Esophagus squamous epithelium (tissue), 5 donors: ENCODE results near the gene IL20. TPM values are rescaled to one million over a fixed set of nuclear protein-coding genes. Genes with fewer than 3 reads are reported as not detected.

Source experiments
- DNase-seq: peaks from one replicate; lab custom pipeline; 2025; lab: John Stamatoyannopoulos, UW
- H3K27ac ChIP-seq, 4 donors: fragments of 200-600 bp; sonication (generic); one replicate each; pipeline ENCODE4 v1.5.1; 2016 to 2019; ENCODE audit warnings: mild to moderate bottlenecking in 1 of 4
- H3K27me3 ChIP-seq, 4 donors: fragments of 200-600 bp; sonication (generic); 1 replicate in 3 of 4; 2 replicates in 1 of 4; pipeline versions ENCODE4 v1.5.1 to v1.6.0; 2017 to 2021; ENCODE audit warnings: antibody characterized with exemption in 1 of 4
- H3K36me3 ChIP-seq, 3 donors: fragments of 200-600 bp; sonication (generic); one replicate each; pipeline ENCODE4 v1.5.1; 2016 to 2019
- H3K4me1 ChIP-seq, 3 donors: fragments of 200-600 bp; sonication (generic); one replicate each; pipeline ENCODE4 v1.5.1; 2017 to 2019
- H3K4me3 ChIP-seq, 4 donors: fragments of 200-600 bp; sonication (generic); 1 replicate in 3 of 4; 2 replicates in 1 of 4; pipeline ENCODE4 v1.5.1; 2016 to 2019; ENCODE audit warnings: mild to moderate bottlenecking in 2 of 4, moderate library complexity in 1 of 4
- H3K9me3 ChIP-seq, 3 donors: fragments of 200-600 bp; sonication (generic); one replicate each; pipeline ENCODE4 v1.5.1; 2016 to 2019
- POLR2A ChIP-seq, 4 donors: fragments of 450-650 bp; IDR thresholded peaks; one replicate each; pipeline ENCODE4 v1.6.1; 2017; ENCODE audit warnings: antibody characterized with exemption in 4 of 4, mild to moderate bottlenecking in 4 of 4, moderate library complexity in 3 of 4
- WGBS, 2 donors: methylation state at CpG; one replicate each; pipeline ENCODE4 v1.1.5; 2018; 5-methylcytosine and 5-hydroxymethylcytosine counted together
- intact Hi-C: fragments of 100-400 bp; cut with DNase I; formaldehyde crosslinking; loops from one replicate; pipeline ENCODE4 v1.15.0; 2022
- total RNA-seq, 4 donors: library from RNA; depleted of rRNA; stranded (reverse); fragments of >200 nt; gene quantifications; one replicate each; pipeline ENCODE4 v1.1.0, GENCODE V29; 2016
- TF ChIP-seq, protein P1 (sequence below), 6 experiments: fragments of 450-650 bp in 4 of 6; fragments of 200-600 bp in 2 of 6; sonication (generic) in 2 of 6; IDR thresholded peaks; one replicate each; pipeline ENCODE4 v1.5.1; 2016 to 2019; ENCODE audit warnings: antibody characterized with exemption in 6 of 6, mild to moderate bottlenecking in 4 of 6, moderate library complexity in 4 of 6
- donor health status: DM: yes; HTN: yes; CAD: no.

The IL20 gene
- total RNA-seq, 4 donors from 2014 or later = 1.1 TPM; not detected in 3

DNA sequence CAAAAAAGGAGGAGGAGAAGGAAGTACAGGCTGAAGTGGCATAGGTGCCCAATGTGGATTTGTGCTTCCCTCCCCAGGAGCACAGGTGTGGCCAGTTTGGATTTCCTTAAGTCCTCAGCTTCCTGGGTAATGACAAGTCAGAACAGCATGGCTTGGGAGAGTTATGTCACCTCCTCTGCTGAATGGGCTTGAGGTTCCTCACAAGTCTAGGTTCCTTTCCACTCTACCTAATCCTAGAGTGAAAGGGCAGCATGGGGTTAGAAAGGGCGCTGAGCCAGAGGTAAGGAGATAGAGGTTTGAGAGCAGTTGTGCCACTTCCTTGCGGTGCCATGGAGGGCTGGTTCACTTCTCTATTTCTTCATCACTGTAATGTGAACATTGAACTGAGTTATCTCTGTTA is 35.5 kb upstream of the IL20 start:
- Histone ChIP-seq H3K4me1 (peaks cover 0 to 28% (median 0%) of the 10 kb centered on the region in 3 donors), H3K4me3 (no peak overlapping the region), H3K27ac (no peak overlapping the region), H3K36me3 (no peaks in the 10 kb centered on the region), H3K27me3 (peaks cover 0 to 5% (median 0%) of the 10 kb centered on the region in 4 donors), H3K9me3 (no peaks in the 10 kb centered on the region)
- no peak for TF ChIP-seq POLR2A (IDR thresholded peaks at IDR 0.05)
- intact Hi-C loops = no loop called here
- WGBS, 2 donors = 75 to 90% methylated on average over 2 of the region's 2 CpGs
- DNase-seq = no peak

DNA sequence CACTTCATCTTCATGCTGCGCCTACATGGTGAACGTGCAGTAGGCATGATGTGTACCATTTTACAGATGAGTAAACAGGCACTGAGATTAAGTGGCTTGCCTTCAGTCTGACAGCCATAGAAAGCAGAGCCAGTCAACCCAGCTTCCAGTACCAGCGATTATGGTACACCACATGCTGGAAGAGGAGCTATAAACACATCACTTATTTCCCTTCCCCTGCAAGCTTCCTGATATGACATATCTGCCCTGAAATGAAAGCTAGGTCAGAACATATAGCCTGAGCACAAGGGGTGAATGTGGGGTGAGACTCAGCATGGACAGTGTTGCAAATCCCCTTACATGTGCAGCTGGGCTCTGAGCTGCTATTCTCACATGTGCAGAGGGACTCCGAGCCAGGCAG is 33.8 kb upstream of the IL20 start:
- no peak for TF ChIP-seq POLR2A (IDR thresholded peaks at IDR 0.05)
- TF ChIP-seq, protein P1, sequence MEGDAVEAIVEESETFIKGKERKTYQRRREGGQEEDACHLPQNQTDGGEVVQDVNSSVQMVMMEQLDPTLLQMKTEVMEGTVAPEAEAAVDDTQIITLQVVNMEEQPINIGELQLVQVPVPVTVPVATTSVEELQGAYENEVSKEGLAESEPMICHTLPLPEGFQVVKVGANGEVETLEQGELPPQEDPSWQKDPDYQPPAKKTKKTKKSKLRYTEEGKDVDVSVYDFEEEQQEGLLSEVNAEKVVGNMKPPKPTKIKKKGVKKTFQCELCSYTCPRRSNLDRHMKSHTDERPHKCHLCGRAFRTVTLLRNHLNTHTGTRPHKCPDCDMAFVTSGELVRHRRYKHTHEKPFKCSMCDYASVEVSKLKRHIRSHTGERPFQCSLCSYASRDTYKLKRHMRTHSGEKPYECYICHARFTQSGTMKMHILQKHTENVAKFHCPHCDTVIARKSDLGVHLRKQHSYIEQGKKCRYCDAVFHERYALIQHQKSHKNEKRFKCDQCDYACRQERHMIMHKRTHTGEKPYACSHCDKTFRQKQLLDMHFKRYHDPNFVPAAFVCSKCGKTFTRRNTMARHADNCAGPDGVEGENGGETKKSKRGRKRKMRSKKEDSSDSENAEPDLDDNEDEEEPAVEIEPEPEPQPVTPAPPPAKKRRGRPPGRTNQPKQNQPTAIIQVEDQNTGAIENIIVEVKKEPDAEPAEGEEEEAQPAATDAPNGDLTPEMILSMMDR (IDR thresholded peaks at IDR 0.05) = no peak
- WGBS, 2 donors = 87 to 90% methylated on average over 3 to 4 of the region's 4 CpGs
- no peak for DNase-seq
- Histone ChIP-seq H3K27me3 (peaks cover 0 to 23% (median 0%) of the 10 kb centered on the region in 4 donors), H3K9me3 (no peaks in the 10 kb centered on the region), H3K27ac (no peak overlapping the region), H3K4me3 (no peak overlapping the region), H3K4me1 (peaks cover 0 to 24% (median 0%) of the 10 kb centered on the region in 3 donors), H3K36me3 (no peaks in the 10 kb centered on the region)
- intact Hi-C loops = no loop called here

DNA sequence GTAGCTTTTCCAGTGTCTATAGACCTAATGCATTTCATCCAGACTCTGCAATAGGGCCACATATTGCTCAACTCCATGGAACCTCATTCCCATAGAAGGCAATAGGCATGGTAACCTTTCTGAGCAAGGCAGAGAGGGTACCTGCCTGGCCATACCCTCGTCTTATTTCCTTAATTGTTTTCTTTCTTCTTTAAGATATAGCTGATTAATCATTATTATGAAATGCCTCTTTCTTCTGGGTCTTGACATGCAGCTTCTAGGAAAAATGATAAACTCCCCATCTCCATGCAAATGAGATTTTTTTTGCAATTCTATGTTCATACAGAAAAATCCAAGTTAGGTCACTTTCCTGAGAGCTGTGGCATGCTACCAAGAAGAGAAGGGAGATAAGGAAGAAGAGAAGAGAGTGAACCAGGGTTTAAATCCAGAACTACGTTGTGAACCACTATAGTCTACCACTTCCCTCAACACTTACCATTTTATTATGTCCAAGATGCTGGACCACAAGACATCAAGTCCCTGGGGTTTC is 33.0 kb upstream of the IL20 start:
- 41 to 58% methylated on average over 2 of the region's 2 CpGs for WGBS, 2 donors
- TF ChIP-seq, protein P1 (IDR thresholded peaks at IDR 0.05) = no peak
- TF ChIP-seq POLR2A (IDR thresholded peaks at IDR 0.05) = no peak
- Histone ChIP-seq H3K4me1 (peaks cover 0 to 24% (median 0%) of the 10 kb centered on the region in 3 donors), H3K27me3 (peaks cover 0 to 30% (median 0%) of the 10 kb centered on the region in 4 donors), H3K36me3 (no peaks in the 10 kb centered on the region), H3K27ac (no peak overlapping the region), H3K9me3 (no peaks in the 10 kb centered on the region), H3K4me3 (no peak overlapping the region)
- DNase-seq = no peak
- intact Hi-C loops = no loop called here

DNA sequence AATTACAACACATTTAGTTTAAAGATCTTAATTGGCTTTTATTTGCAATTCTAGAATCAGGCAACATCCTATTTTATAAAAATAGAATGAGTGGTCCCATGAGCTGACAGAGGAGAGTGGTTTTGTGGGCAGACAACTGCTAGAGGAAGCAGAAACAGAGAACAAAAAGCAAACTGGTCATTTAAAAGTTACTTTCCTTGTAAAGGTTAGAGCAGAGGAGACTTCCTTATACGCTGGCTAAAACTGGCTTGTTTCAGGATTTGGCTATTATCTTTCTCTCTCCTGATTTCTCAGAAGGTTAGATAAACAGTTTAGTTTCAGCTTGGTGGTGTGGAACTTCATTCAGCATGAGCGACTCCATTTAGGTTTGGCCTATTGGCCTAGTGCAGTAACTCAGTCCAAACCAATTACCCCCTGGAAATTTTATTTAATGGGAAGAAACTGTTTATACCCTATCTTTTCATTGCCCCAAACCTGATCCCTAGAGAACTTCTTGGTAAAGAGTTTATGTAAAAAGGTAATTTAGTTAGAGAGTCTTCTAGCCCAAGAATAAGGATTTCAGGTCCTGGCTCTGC is 32.2 kb upstream of the IL20 start:
- Histone ChIP-seq H3K4me3 (no peak overlapping the region), H3K27ac (no peak overlapping the region), H3K27me3 (peaks cover 0 to 35% (median 0%) of the 10 kb centered on the region in 4 donors), H3K36me3 (no peaks in the 10 kb centered on the region), H3K4me1 (peaks cover 0 to 24% (median 0%) of the 10 kb centered on the region in 3 donors), H3K9me3 (no peaks in the 10 kb centered on the region)
- DNase-seq = no peak
- 60 to 68% methylated on average over 2 of the region's 2 CpGs for WGBS, 2 donors
- TF ChIP-seq, protein P1 (IDR thresholded peaks at IDR 0.05) = no peak
- TF ChIP-seq POLR2A (IDR thresholded peaks at IDR 0.05) = no peak
- intact Hi-C loops = no loop called here

DNA sequence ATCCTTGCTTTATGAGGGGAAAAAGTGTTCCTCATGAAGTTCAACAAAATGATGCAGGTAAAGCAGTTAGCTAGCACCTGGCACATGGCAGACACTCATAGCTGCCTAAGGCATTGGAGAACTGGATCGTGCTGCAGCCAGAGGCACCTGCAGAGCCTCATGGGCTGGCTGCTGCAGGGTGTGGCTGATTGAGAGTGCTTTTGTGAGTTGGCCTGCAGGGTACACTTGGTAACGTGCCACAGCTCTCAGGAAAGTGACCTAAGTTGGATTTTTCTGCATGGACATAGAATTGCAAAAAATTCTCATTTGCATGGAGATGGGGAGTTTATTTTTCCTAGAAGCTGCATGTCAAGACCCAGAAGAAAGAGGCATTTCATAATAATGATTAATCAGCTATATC is 31.6 kb upstream of the IL20 start:
- DNase-seq = no peak
- H3K36me3 ChIP-seq = no peaks in the 10 kb centered on the region
- no peak overlapping the region for H3K27ac ChIP-seq
- H3K9me3 ChIP-seq = no peaks in the 10 kb centered on the region
- TF ChIP-seq, protein P1 (IDR thresholded peaks at IDR 0.05) = no peak
- no peak for TF ChIP-seq POLR2A (IDR thresholded peaks at IDR 0.05)
- WGBS, 2 donors = 19 to 22% methylated on average over 2 of the region's 2 CpGs
- H3K4me1 ChIP-seq = peaks cover 0 to 24% (median 0%) of the 10 kb centered on the region in 3 donors
- peaks cover 0 to 42% (median 0%) of the 10 kb centered on the region in 4 donors for H3K27me3 ChIP-seq
- H3K4me3 ChIP-seq = no peak overlapping the region
- intact Hi-C loops = no loop called here
